ENCODE measurements around the gene LRRC75B.
A peak's percentile ranks its signal among the peaks of the same experiment; 100 is the strongest.

LRRC75B gene

GRCh38 chr22:24592851-24593558, at the start of gene LRRC75B:
TSS of gene LRRC75B (minus strand) at chr22:24593073. CDS start at chr22:24593039, 34 bp downstream.
- ChIA-PET POLR2A (interaction anchor here (0.6 to 1.9 kb wide), 5 partner anchors 9 to 384 kb away, joined by 3 to 14 read pairs (median 6); partner anchors contain the start of genes GGT1, GUCD1 and SNRPD3), CTCF (interaction anchor here (0.6 to 1.3 kb wide), 2 partner anchors 9 to 177 kb away, joined by 3 read pairs; partner anchors contain the start of gene GGT1)
- Histone ChIP-seq H3K4me1 (ENCODE audit: control insufficient read depth, insufficient read depth, low read length) (no peaks in the 10 kb centered on the region), H3K27ac (ENCODE audit: extremely low read depth, low read depth, low read length) (peak within 1 kb of the TSS; percentile 68), H3K9me3 (ENCODE audit: control insufficient read depth, insufficient read depth, low read depth, low read length) (no peaks in the 10 kb centered on the region), H3K36me3 (ENCODE audit: control insufficient read depth in 2 of 2, insufficient read depth in 1 of 2, low read length in 2 of 2) (peaks cover 0 to 16% of the 10 kb centered on the region in 2 experiments; a peak in 1 of 3 replicates), H3K4me3 (ENCODE audit: low read depth, low read length) (peak within 1 kb of the TSS; percentile 55)
- no peak for TF ChIP-seq ZNF433 (tag by site-specific recombination; IDR thresholded peaks at IDR 0.05; ENCODE audit: low read depth)
- TF ChIP-seq ZNF184 (tag by site-specific recombination; IDR thresholded peaks at IDR 0.05), result no peak
- TF ChIP-seq ZNF777 (tag by site-specific recombination; IDR thresholded peaks at IDR 0.05; ENCODE audit: borderline replicate concordance), result no peak
- TF ChIP-seq ZBTB10 (tag by site-specific recombination; IDR thresholded peaks at IDR 0.05), result peak; percentile 67; the same call in 1 of the 2 replicates
- peak; percentile 68 for TF ChIP-seq ZNF335 (tag by site-specific recombination; conservative IDR thresholded peaks at IDR 0.05)
- TF ChIP-seq KLF16 (tag by site-specific recombination; IDR thresholded peaks at IDR 0.05), result 0 out of 2 replicates have a peak, but pooled peaks have one; percentile 49
- peak; percentile 98 for TF ChIP-seq ZBTB6 (tag by site-specific recombination; IDR thresholded peaks at IDR 0.05)
- 0 out of 2 replicates have a peak, but pooled peaks have one; percentile 3 for TF ChIP-seq ZBTB7A (tag by site-specific recombination; IDR thresholded peaks at IDR 0.05; ENCODE audit: low read depth)
- TF ChIP-seq ZNF621 (tag by site-specific recombination; IDR thresholded peaks at IDR 0.05), result no peak
- TF ChIP-seq ZNF629 (tag by site-specific recombination; IDR thresholded peaks at IDR 0.05), result peak; percentile 45
- TF ChIP-seq ZNF600 (tag by site-specific recombination; IDR thresholded peaks at IDR 0.05), result peak; percentile 11; the same call in 1 of the 2 replicates
- peak; percentile 41 for TF ChIP-seq ZBTB26 (tag by site-specific recombination; optimal IDR thresholded peaks at IDR 0.05)
- TF ChIP-seq KLF7 (tag by site-specific recombination; IDR thresholded peaks at IDR 0.05; ENCODE audit: borderline replicate concordance), result no peak
- TF ChIP-seq ZXDB (tag by site-specific recombination; IDR thresholded peaks at IDR 0.05), result peak; percentile 65
- peak; percentile 76 for TF ChIP-seq GLIS1 (tag by site-specific recombination; IDR thresholded peaks at IDR 0.05)
- peak; percentile 77; the same call in 1 of the 2 replicates for TF ChIP-seq PBX3 (CRISPR knock-in tag; IDR thresholded peaks at IDR 0.05)
- 0 out of 2 replicates have a peak, but pooled peaks have one; percentile 13 for TF ChIP-seq HIC1 (tag by site-specific recombination; IDR thresholded peaks at IDR 0.05)
- TF ChIP-seq ZBTB48 (tag by site-specific recombination; IDR thresholded peaks at IDR 0.05), result no peak
- TF ChIP-seq ZBTB49 (tag by site-specific recombination; IDR thresholded peaks at IDR 0.05; ENCODE audit: low read depth), result no peak
- peak; percentile 52; the same call in 1 of the 2 replicates for TF ChIP-seq GLIS2 (tag by site-specific recombination; IDR thresholded peaks at IDR 0.05)
- TF ChIP-seq SP2 (tag by site-specific recombination; IDR thresholded peaks at IDR 0.05), result peak; percentile 84
- peak; percentile 66; the same call in 1 of the 2 replicates for TF ChIP-seq ZBTB17 (tag by site-specific recombination; IDR thresholded peaks at IDR 0.05)
- peak; percentile 52; the same call in 1 of the 2 replicates for TF ChIP-seq ZNF561 (tag by site-specific recombination; IDR thresholded peaks at IDR 0.05; ENCODE audit: borderline replicate concordance)

Data from HEK293 (cell line).